SK-N-SH (cell line): ENCODE measurements around the gene RTN4RL1. TPM values are rescaled to one million over a fixed set of nuclear protein-coding genes. Genes with fewer than 3 reads are reported as not detected.

ENCODE experiments used
- CTCF ChIA-PET: fragments of 300-600, 350-600 bp; formaldehyde crosslinking; extraction: SDS; loops from one replicate; lab custom pipeline; 2021; lab: Yijun Ruan, JAX
- POLR2A ChIA-PET: fragments of 350-600 bp; sonication (Branson Sonifier 250); formaldehyde crosslinking; extraction: SDS; loops from one replicate; lab custom pipeline; 2020; ENCODE audit warnings: antibody characterized with exemption, inconsistent platforms; lab: Yijun Ruan, JAX
- DNase-seq: peaks from one replicate; pipeline ENCODE4 v3.0.0; 2012
- H2AFZ ChIP-seq: fragments of 200-600 bp; sonication (generic); 2 replicates; pipeline ENCODE4 v1.8.1; 2016; ENCODE audit warnings: antibody characterized with exemption, mild to moderate bottlenecking, low read depth
- H3F3A ChIP-seq: fragments of 200-600 bp; sonication (generic); replicated peaks from 2 replicates; pipeline ENCODE3; 2016; ENCODE audit warnings: antibody characterized with exemption, mild to moderate bottlenecking; ENCODE audit not compliant: insufficient read depth
- H3K27ac ChIP-seq, 2 experiments: fragments of 200-500 bp in 1 of 2; fragments of 200-600 bp in 1 of 2; sonication (Bioruptor generic) in 1 of 2; sonication (generic), shearing (Covaris generic) in 1 of 2; 2 replicates each; pipeline versions ENCODE4 v1.5.1 to v1.6.1; 2014 to 2016; ENCODE audit warnings: low read depth in 2 of 2, inconsistent platforms in 1 of 2, low read length in 1 of 2, mild to moderate bottlenecking in 1 of 2, mixed read lengths in 1 of 2
- H3K27me3 ChIP-seq: fragments of 200-600 bp; sonication (generic), shearing (Covaris generic); 2 replicates; pipeline ENCODE4 v1.6.1; 2016; ENCODE audit warnings: mixed run types; ENCODE audit not compliant: insufficient read depth
- H3K36me3 ChIP-seq, 2 experiments: fragments of 200-500 bp in 1 of 2; fragments of 200-600 bp in 1 of 2; sonication (Bioruptor generic) in 1 of 2; sonication (generic) in 1 of 2; replicated peaks in 1 of 2; 2 replicates each; pipeline versions ENCODE3 to v1.5.1; 2014 to 2016; ENCODE audit warnings: low read length in 1 of 2, mild to moderate bottlenecking in 1 of 2; ENCODE audit not compliant: insufficient read depth in 2 of 2, control insufficient read depth in 1 of 2
- H3K4me1 ChIP-seq, 2 experiments: fragments of 200-500 bp in 1 of 2; fragments of 200-600 bp in 1 of 2; sonication (Bioruptor generic) in 1 of 2; sonication (generic), shearing (Covaris generic) in 1 of 2; 2 replicates each; pipeline versions ENCODE4 v1.5.1 to v1.6.1; 2014 to 2016; ENCODE audit warnings: low read depth in 1 of 2, low read length in 1 of 2, mixed run types in 1 of 2; ENCODE audit not compliant: insufficient read depth in 2 of 2, control insufficient read depth in 1 of 2
- H3K4me2 ChIP-seq: fragments of 200-600 bp; sonication (generic), shearing (Covaris generic); 2 replicates; pipeline ENCODE4 v1.6.1; 2017; ENCODE audit warnings: mixed run types
- H3K4me3 ChIP-seq, 2 experiments: fragments of 200-500 bp in 1 of 2; fragments of 200-600 bp in 1 of 2; sonication (Bioruptor generic) in 1 of 2; sonication (generic), shearing (Covaris generic) in 1 of 2; 2 replicates each; pipeline versions ENCODE4 v1.5.1 to v1.8.1; 2014 to 2016; ENCODE audit warnings: low read depth in 2 of 2, inconsistent platforms in 1 of 2, low read length in 1 of 2, mild to moderate bottlenecking in 1 of 2, mixed read lengths in 1 of 2, moderate library complexity in 1 of 2
- H3K79me2 ChIP-seq: fragments of 200-600 bp; sonication (generic); 2 replicates; pipeline ENCODE4 v1.8.1; 2017; ENCODE audit warnings: mild to moderate bottlenecking; ENCODE audit not compliant: insufficient read depth
- H3K9ac ChIP-seq: fragments of 200-600 bp; sonication (generic); 2 replicates; pipeline ENCODE4 v1.6.1; 2017; ENCODE audit warnings: mixed run types
- H3K9me2 ChIP-seq: fragments of 200-600 bp; sonication (generic); 2 replicates; pipeline ENCODE4 v1.6.1; 2017; ENCODE audit warnings: mixed run types
- H3K9me3 ChIP-seq: fragments of 200-600 bp; sonication (generic); 2 replicates; pipeline ENCODE4 v1.6.1; 2017; ENCODE audit warnings: mixed run types, mild to moderate bottlenecking, moderate library complexity
- H4K20me1 ChIP-seq: fragments of 200-600 bp; sonication (generic); 2 replicates; pipeline ENCODE4 v1.6.1; 2017; ENCODE audit warnings: mild to moderate bottlenecking, mixed run types; ENCODE audit not compliant: insufficient read depth
- ELF1 ChIP-seq: IDR thresholded peaks from 2 replicates; pipeline ENCODE4 v1.4.0; 2012
- EP300 ChIP-seq, 2 experiments: IDR thresholded peaks; 2 replicates each; pipeline versions ENCODE4 v1.4.0 to v1.6.1; 2012; ENCODE audit warnings: borderline replicate concordance in 1 of 2, low read depth in 1 of 2, low read length in 1 of 2
- EZH2phosphoT487 ChIP-seq: fragments of 200-600 bp; sonication (generic); IDR thresholded peaks from 2 replicates; pipeline ENCODE4 v1.6.1; 2017; ENCODE audit warnings: low read depth, mixed run types, mild to moderate bottlenecking, antibody characterized with exemption, moderate library complexity, borderline replicate concordance
- FOSL2 ChIP-seq: IDR thresholded peaks from 2 replicates; pipeline ENCODE4 v1.4.0; 2012; ENCODE audit warnings: low read depth, mild to moderate bottlenecking, moderate library complexity, borderline replicate concordance
- FOXJ3 ChIP-seq: sonication (generic); formaldehyde crosslinking; IDR thresholded peaks from 2 replicates; pipeline ENCODE4 v1.5.1; 2020; ENCODE audit warnings: mild to moderate bottlenecking, missing genetic modification reagents
- FOXM1 ChIP-seq: IDR thresholded peaks from 2 replicates; pipeline ENCODE4 v1.4.0; 2012; ENCODE audit warnings: low read depth, mild to moderate bottlenecking
- GABPA ChIP-seq: IDR thresholded peaks from 2 replicates; pipeline ENCODE4 v1.4.0; 2012; ENCODE audit warnings: low read depth, mild to moderate bottlenecking
- GATA2 ChIP-seq: sonication (generic); formaldehyde crosslinking; IDR thresholded peaks from 2 replicates; pipeline ENCODE4 v1.5.0; 2020; ENCODE audit warnings: mild to moderate bottlenecking, missing genetic modification reagents
- MAX ChIP-seq: IDR thresholded peaks from 2 replicates; pipeline ENCODE4 v1.4.0; 2012; ENCODE audit warnings: low read depth
- MEF2A ChIP-seq: IDR thresholded peaks from 2 replicates; pipeline ENCODE4 v1.4.0; 2012; ENCODE audit warnings: low read depth, borderline replicate concordance
- RAD21 ChIP-seq: IDR thresholded peaks from 2 replicates; pipeline ENCODE4 v1.6.1; 2012; ENCODE audit warnings: mild to moderate bottlenecking, low read length
- RCOR1 ChIP-seq: fragments of 150-350 bp; IDR thresholded peaks from 2 replicates; pipeline ENCODE4 v1.6.1; 2017; ENCODE audit warnings: antibody characterized with exemption, low read length
- REST ChIP-seq: IDR thresholded peaks from 2 replicates; pipeline ENCODE4 v1.6.1; 2012; ENCODE audit warnings: mild to moderate bottlenecking, low read depth, low read length, moderate library complexity
- RFX5 ChIP-seq: IDR thresholded peaks from 2 replicates; pipeline ENCODE4 v1.6.1; 2012; ENCODE audit warnings: mild to moderate bottlenecking, improper control_type of control experiment, low read length
- SIN3A ChIP-seq: IDR thresholded peaks from 2 replicates; pipeline ENCODE4 v1.6.1; 2012; ENCODE audit warnings: low read depth, mild to moderate bottlenecking, low read length, moderate library complexity, borderline replicate concordance
- USF1 ChIP-seq: IDR thresholded peaks from 2 replicates; pipeline ENCODE4 v1.4.0; 2012; ENCODE audit warnings: low read depth, borderline replicate concordance
- USF2 ChIP-seq: fragments of 150-350 bp; IDR thresholded peaks from 2 replicates; pipeline ENCODE4 v1.6.1; 2017; ENCODE audit warnings: antibody characterized with exemption, low read length, low read depth, borderline replicate concordance
- ZBTB33 ChIP-seq: IDR thresholded peaks from 2 replicates; pipeline ENCODE4 v1.4.0; 2012; ENCODE audit warnings: low read depth, borderline replicate concordance
- WGBS: methylation state at CpG from one replicate; pipeline ENCODE4 v1.1.6; 2017; ENCODE audit warnings: low lambda C conversion rate; 5-methylcytosine and 5-hydroxymethylcytosine counted together
- polyA plus RNA-seq, 3 experiments: library from polyadenylated mRNA; depleted of rRNA; stranded (reverse); fragments of >200 nt; gene quantifications; 2 replicates each; pipeline ENCODE4 v1.2.3, GENCODE V29; 2012

RTN4RL1 gene
- polyA plus RNA-seq, 1 of the 3 experiments (the other 2 are of a cell fraction): 0.07 TPM

- H3K4me1 ChIP-seq: peaks cover 0 to 10% of the 10 kb centered on the region in 2 experiments; a peak in 1 of 4 replicates
- H4K20me1 ChIP-seq: no peaks in the 10 kb centered on the region
- 0 out of 2 replicates have a peak, but pooled peaks cover 16% of the 10 kb centered on the region for H3K27me3 ChIP-seq
- TF ChIP-seq MEF2A (no peak), FOXM1 (no peak), MAX (no peak), RAD21 (no peak), GATA2 (CRISPR knock-in tag) (no peak), FOSL2 (no peak), ELF1 (no peak), ZBTB33 (no peak), EP300 (IDR thresholded peaks at IDR 0.05; ENCODE audit: borderline replicate concordance in 1 of 2, low read depth in 1 of 2, low read length in 1 of 2) (no peak), USF1 (no peak), SIN3A (no peak), RCOR1 (no peak), GABPA (no peak), REST (no peak), RFX5 (no peak), USF2 (no peak), FOXJ3 (no peak), EZH2phosphoT487 (no peak)
- no peak overlapping the region for H3K4me3 ChIP-seq
- H3K9ac ChIP-seq: no peak overlapping the region
- 80% methylated on average over 8 of the region's 8 CpGs for WGBS
- no peaks in the 10 kb centered on the region for H3K9me2 ChIP-seq
- H3K36me3 ChIP-seq: no peaks in the 10 kb centered on the region
- H3K79me2 ChIP-seq: no peaks in the 10 kb centered on the region
- H3F3A ChIP-seq: no peaks in the 10 kb centered on the region
- POLR2A ChIA-PET: no interaction called here
- no peak overlapping the region for H3K27ac ChIP-seq
- H2AFZ ChIP-seq: no peak overlapping the region
- no peak overlapping the region for H3K4me2 ChIP-seq
- CTCF ChIA-PET: interaction anchor here (1.1 kb wide), 1 partner anchor 45 kb away, joined by 7 read pairs; no protein-coding TSS in a partner anchor
- DNase-seq: no peak
- H3K9me3 ChIP-seq: no peaks in the 10 kb centered on the region
Measured at GRCh38 chr17:1980665-1981250, 44.4 kb downstream of the RTN4RL1 start.
